ENCODE results near the gene SZT2.

SZT2 gene

DNA sequence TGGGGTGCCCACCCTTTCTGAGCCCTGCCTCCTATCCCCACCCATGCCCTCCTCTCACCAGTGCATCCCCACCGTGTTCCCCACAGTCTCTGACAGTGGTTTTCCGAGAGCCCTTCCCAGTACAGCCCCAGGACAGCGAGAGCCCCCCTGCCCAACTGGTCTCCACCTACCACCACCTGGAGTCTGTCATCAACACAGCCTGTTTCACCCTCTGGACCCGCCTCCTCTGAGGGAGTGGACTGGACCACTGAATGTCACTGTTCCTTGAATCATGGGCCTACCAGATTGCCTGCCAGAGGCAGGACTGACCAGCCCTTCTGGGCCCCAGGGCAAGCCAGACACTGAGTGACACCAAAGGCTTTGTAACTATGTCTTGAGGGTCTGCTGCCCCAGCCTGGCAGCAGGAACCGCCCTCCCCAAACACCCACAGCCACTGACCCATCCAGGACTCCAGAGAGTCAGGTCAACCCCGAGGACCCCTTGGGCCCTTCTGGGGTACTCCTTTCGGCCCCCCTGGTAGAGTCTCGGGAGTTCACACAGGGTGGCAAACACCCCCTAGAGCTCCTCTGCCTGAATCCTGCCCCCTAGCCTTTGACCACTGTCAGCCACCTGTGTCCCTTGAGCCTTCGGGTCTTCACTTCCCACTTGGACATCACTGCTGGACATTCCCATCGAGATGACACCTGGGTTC lies 60.7 kb downstream of the SZT2 start:
- no peak overlapping the region for H3K4me2 ChIP-seq (ENCODE audit: insufficient read depth, low read length)
- H3K36me3 ChIP-seq (ENCODE audit: insufficient read depth, low read length), result peaks cover 69% of the 10 kb centered on the region
- no peak overlapping the region for H3K27ac ChIP-seq (ENCODE audit: low read length)
- no peak for DNase-seq
- no peak for ATAC-seq (ENCODE audit: insufficient read depth, low read depth)
- H3K79me2 ChIP-seq (ENCODE audit: insufficient read depth, low read length), result peaks cover 19% of the 10 kb centered on the region
- H3K4me3 ChIP-seq (ENCODE audit: low read depth in 1 of 2, low read length in 2 of 2), result no peak overlapping the region
- no peak overlapping the region for H3K9ac ChIP-seq (ENCODE audit: low read depth, low read length)
- H3K9me3 ChIP-seq (ENCODE audit: insufficient read depth, low read length, severe bottlenecking), result no peaks in the 10 kb centered on the region
- H3K4me1 ChIP-seq (ENCODE audit: insufficient read depth, low read length), result peaks cover 27% of the 10 kb centered on the region
- H2AFZ ChIP-seq (ENCODE audit: low read depth, low read length), result no peak overlapping the region
- TF ChIP-seq EZH2 (IDR thresholded peaks at IDR 0.05; ENCODE audit: borderline replicate concordance, low read depth, low read length, severe bottlenecking), result no peak
- TF ChIP-seq, protein P1, sequence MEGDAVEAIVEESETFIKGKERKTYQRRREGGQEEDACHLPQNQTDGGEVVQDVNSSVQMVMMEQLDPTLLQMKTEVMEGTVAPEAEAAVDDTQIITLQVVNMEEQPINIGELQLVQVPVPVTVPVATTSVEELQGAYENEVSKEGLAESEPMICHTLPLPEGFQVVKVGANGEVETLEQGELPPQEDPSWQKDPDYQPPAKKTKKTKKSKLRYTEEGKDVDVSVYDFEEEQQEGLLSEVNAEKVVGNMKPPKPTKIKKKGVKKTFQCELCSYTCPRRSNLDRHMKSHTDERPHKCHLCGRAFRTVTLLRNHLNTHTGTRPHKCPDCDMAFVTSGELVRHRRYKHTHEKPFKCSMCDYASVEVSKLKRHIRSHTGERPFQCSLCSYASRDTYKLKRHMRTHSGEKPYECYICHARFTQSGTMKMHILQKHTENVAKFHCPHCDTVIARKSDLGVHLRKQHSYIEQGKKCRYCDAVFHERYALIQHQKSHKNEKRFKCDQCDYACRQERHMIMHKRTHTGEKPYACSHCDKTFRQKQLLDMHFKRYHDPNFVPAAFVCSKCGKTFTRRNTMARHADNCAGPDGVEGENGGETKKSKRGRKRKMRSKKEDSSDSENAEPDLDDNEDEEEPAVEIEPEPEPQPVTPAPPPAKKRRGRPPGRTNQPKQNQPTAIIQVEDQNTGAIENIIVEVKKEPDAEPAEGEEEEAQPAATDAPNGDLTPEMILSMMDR (IDR thresholded peaks at IDR 0.05; ENCODE audit: borderline replicate concordance, extremely low read depth, low read length, poor library complexity, severe bottlenecking), result no peak
- no peaks in the 10 kb centered on the region for H3K27me3 ChIP-seq (ENCODE audit: insufficient read depth, low read length, poor library complexity)
- H4K20me1 ChIP-seq (ENCODE audit: insufficient read depth, low read length), result no peaks in the 10 kb centered on the region; the same call in 1 of the 2 replicates

DNA sequence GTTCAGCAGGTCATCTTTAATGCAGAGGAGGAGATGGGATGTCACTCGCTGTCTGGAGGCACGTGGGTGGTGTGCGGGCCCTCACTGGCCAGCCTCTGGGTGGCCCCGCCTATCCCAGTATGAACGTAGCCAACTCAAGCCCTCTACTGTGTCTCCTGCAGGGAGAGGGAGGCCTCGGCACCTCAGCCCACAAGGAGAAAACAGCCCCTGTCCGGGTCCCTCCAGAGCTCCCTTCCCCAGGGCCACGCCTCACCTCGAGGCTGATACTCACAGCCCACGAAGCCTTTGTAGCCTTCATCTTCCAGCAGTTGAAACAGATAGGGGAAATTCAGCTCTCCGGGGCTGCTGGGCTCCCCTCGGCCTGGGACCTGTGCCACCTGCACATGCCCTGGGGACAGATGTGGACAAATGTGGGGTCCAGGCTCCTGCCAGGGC lies 61.5 kb downstream of the SZT2 start:
- Histone ChIP-seq H3K4me2 (ENCODE audit: insufficient read depth, low read length) (no peak overlapping the region), H3K9me3 (ENCODE audit: insufficient read depth, low read length, severe bottlenecking) (no peaks in the 10 kb centered on the region), H4K20me1 (ENCODE audit: insufficient read depth, low read length) (no peaks in the 10 kb centered on the region; the same call in 1 of the 2 replicates), H3K27me3 (ENCODE audit: insufficient read depth, low read length, poor library complexity) (no peaks in the 10 kb centered on the region), H3K36me3 (ENCODE audit: insufficient read depth, low read length) (peaks cover 62% of the 10 kb centered on the region), H2AFZ (ENCODE audit: low read depth, low read length) (no peak overlapping the region), H3K4me3 (ENCODE audit: low read depth in 1 of 2, low read length in 2 of 2) (no peak overlapping the region), H3K27ac (ENCODE audit: low read length) (no peak overlapping the region), H3K4me1 (ENCODE audit: insufficient read depth, low read length) (peaks cover 27% of the 10 kb centered on the region), H3K9ac (ENCODE audit: low read depth, low read length) (no peak overlapping the region), H3K79me2 (ENCODE audit: insufficient read depth, low read length) (peaks cover 19% of the 10 kb centered on the region)
- DNase-seq (no peak), ATAC-seq (ENCODE audit: insufficient read depth, low read depth) (no peak)
- TF ChIP-seq EZH2 (IDR thresholded peaks at IDR 0.05; ENCODE audit: borderline replicate concordance, low read depth, low read length, severe bottlenecking), result no peak
- TF ChIP-seq, protein P1 (IDR thresholded peaks at IDR 0.05; ENCODE audit: borderline replicate concordance, extremely low read depth, low read length, poor library complexity, severe bottlenecking), result no peak

DNA sequence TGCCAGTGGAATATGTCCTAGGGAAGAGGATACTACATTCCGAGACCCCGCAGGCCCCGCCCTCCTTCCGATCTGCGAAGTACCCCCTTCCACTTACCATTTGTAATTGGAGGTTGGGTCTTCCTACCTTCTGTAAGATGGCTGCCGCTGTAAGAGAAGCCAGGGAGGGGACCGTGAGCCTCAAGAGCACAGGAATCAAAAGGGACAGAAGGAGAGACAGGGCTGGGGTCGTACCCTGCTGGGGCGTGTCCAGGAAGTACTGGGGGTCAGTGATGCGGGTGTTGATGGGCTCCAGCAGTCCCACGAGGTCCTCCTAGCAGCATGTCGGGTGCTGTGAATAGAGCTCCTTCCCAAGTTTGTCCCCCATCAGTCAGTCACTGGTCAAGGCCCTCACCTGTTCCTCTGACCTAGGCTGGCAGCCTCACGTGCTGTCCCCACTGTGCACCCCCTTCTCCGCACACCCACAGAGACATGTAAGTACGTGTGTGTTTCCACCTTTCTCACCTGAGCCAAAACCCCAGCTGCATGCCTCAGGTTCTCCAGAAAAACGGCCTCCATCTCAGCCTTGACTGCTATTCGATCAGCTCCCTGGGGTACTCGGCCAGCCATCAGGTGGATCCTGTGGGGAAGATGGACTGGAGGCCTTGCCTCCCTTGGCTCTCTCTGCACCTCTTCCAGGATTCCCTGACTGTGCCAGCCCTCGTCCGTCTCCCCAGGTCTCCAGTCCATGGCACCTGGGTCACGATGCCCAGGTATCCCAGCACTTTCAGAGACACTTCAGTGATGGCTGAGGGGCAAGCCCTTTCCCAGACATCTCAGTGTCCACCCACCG lies 62.2 kb downstream of the SZT2 start:
- H3K79me2 ChIP-seq (ENCODE audit: insufficient read depth, low read length), result peaks cover 19% of the 10 kb centered on the region
- H3K27ac ChIP-seq (ENCODE audit: low read length), result no peak overlapping the region
- peak overlapping the region; percentile 91 for H3K4me2 ChIP-seq (ENCODE audit: insufficient read depth, low read length)
- H4K20me1 ChIP-seq (ENCODE audit: insufficient read depth, low read length), result no peaks in the 10 kb centered on the region; the same call in 1 of the 2 replicates
- peak overlapping the region in 1 of 2 experiments; percentile 58; a peak in 1 of 4 replicates for H3K4me3 ChIP-seq (ENCODE audit: low read depth in 1 of 2, low read length in 2 of 2)
- ATAC-seq (ENCODE audit: insufficient read depth, low read depth) (no peak), DNase-seq (no peak)
- TF ChIP-seq, protein P1 (IDR thresholded peaks at IDR 0.05; ENCODE audit: borderline replicate concordance, extremely low read depth, low read length, poor library complexity, severe bottlenecking), result no peak
- no peak for TF ChIP-seq EZH2 (IDR thresholded peaks at IDR 0.05; ENCODE audit: borderline replicate concordance, low read depth, low read length, severe bottlenecking)
- peak overlapping the region; percentile 80; the same call in 1 of the 2 replicates for H3K9ac ChIP-seq (ENCODE audit: low read depth, low read length)
- no peaks in the 10 kb centered on the region for H3K9me3 ChIP-seq (ENCODE audit: insufficient read depth, low read length, severe bottlenecking)
- H3K27me3 ChIP-seq (ENCODE audit: insufficient read depth, low read length, poor library complexity), result no peaks in the 10 kb centered on the region
- peaks cover 27% of the 10 kb centered on the region for H3K4me1 ChIP-seq (ENCODE audit: insufficient read depth, low read length)
- no peak overlapping the region for H2AFZ ChIP-seq (ENCODE audit: low read depth, low read length)
- H3K36me3 ChIP-seq (ENCODE audit: insufficient read depth, low read length), result peaks cover 54% of the 10 kb centered on the region
